GM18951 (cell line): ENCODE measurements around the gene SLC28A2.

Experiments
- POLR2A ChIP-seq: IDR thresholded peaks from 4 replicates; pipeline ENCODE4 v1.6.1; 2011; ENCODE audit warnings: mild to moderate bottlenecking; ENCODE audit not compliant: insufficient read length, insufficient read depth; ENCODE audit errors: extremely low read depth
- in situ Hi-C: fragments of 300-500 bp; cut with MboI; formaldehyde crosslinking; loops from one replicate; pipeline ENCODE4 v1.12.0; 2022; ENCODE audit warnings: low sequenced_read_pairs, mixed read lengths, inconsistent platforms; ENCODE audit not compliant: unreplicated experiment

The SLC28A2 gene

GRCh38 chr15:45320581-45321205 lies 68.7 kb downstream of the SLC28A2 start:
- in situ Hi-C loops: no loop called here

GRCh38 chr15:45326280-45326679 lies 74.2 kb downstream of the SLC28A2 start:
- in situ Hi-C loops: no loop called here
- TF ChIP-seq POLR2A: no peak

More at GRCh38 chr15:45320581-45321205, 68.7 kb downstream of the SLC28A2 start:
- TF ChIP-seq POLR2A: no peak

- TF ChIP-seq POLR2A: no peak
- in situ Hi-C loops: no loop called here
Observed at GRCh38 chr15:45326741-45327140, 74.7 kb downstream of the SLC28A2 start.
